Measurements from ENCODE around the gene COQ2.
A peak's percentile ranks its signal among the peaks of the same experiment; 100 is the strongest.
"Not testable (repeated sequence)": the region's sequence is repeated elsewhere in the genome, so short reads cannot be mapped to it uniquely, and the experiment has no call there.

The COQ2 gene

GRCh38 chr4:83284193-83285054 is at the start of gene COQ2:
TSS of gene COQ2 (minus strand) at chr4:83284798. CDS start at chr4:83284764, 34 bp downstream.
- DNase-seq (ENCODE audit: low spot score) = peak; percentile 97

- no peak for DNase-seq (ENCODE audit: low spot score)
These were observed 47.4 kb upstream of the COQ2 start for GRCh38 chr4:83331956-83332355.

GRCh38 chr4:83329521-83330110 is 45.0 kb upstream of the COQ2 start:
- no peak for DNase-seq (ENCODE audit: low spot score)

GRCh38 chr4:83328521-83329187 is 44.1 kb upstream of the COQ2 start:
- no peak for DNase-seq (ENCODE audit: low spot score)

GRCh38 chr4:83326546-83326945 is 41.9 kb upstream of the COQ2 start:
- no peak for DNase-seq (ENCODE audit: low spot score)

GRCh38 chr4:83325306-83325705 is 40.7 kb upstream of the COQ2 start:
- not testable (repeated sequence) for DNase-seq (ENCODE audit: low spot score)

GRCh38 chr4:83323136-83323535 is 38.5 kb upstream of the COQ2 start:
- no peak for DNase-seq (ENCODE audit: low spot score)

GRCh38 chr4:83320548-83320947 is 36.0 kb upstream of the COQ2 start:
- DNase-seq (ENCODE audit: low spot score) = no peak

- no peak for DNase-seq (ENCODE audit: low spot score)
These were observed 34.1 kb upstream of the COQ2 start for GRCh38 chr4:83318666-83319065.

GRCh38 chr4:83317671-83318070 is 33.1 kb upstream of the COQ2 start:
- no peak for DNase-seq (ENCODE audit: low spot score)

- no peak for DNase-seq (ENCODE audit: low spot score)
These were observed 32.0 kb upstream of the COQ2 start for GRCh38 chr4:83316459-83317165.

- DNase-seq (ENCODE audit: low spot score) = no peak
These were observed 30.8 kb upstream of the COQ2 start for GRCh38 chr4:83315341-83315870.

GRCh38 chr4:83308672-83309071 is 24.1 kb upstream of the COQ2 start:
- DNase-seq (ENCODE audit: low spot score) = no peak

GRCh38 chr4:83307920-83308319 is 23.3 kb upstream of the COQ2 start:
- no peak for DNase-seq (ENCODE audit: low spot score)

GRCh38 chr4:83305187-83305586 is 20.6 kb upstream of the COQ2 start:
- no peak for DNase-seq (ENCODE audit: low spot score)

- no peak for DNase-seq (ENCODE audit: low spot score)
These were observed 13.1 kb upstream of the COQ2 start for GRCh38 chr4:83297548-83298260.

- no peak for DNase-seq (ENCODE audit: low spot score)
These were observed 8.9 kb upstream of the COQ2 start for GRCh38 chr4:83293305-83294046.

GRCh38 chr4:83290059-83290774 is 5.6 kb upstream of the COQ2 start:
- not testable (repeated sequence) for DNase-seq (ENCODE audit: low spot score)

- not testable (repeated sequence) for DNase-seq (ENCODE audit: low spot score)
These were observed 3.8 kb upstream of the COQ2 start for GRCh38 chr4:83288381-83288780.

GRCh38 chr4:83285055-83285407 is 433 bp upstream of the COQ2 start:
- DNase-seq (ENCODE audit: low spot score) = no peak
